Fibroblast of lung (primary cell): Measurements from ENCODE around the gene C4orf50. TPM values are rescaled to one million over a fixed set of nuclear protein-coding genes. Genes with fewer than 3 reads are reported as not detected.

Experiments used
- DNase-seq, 2 donors: peaks; one replicate each; pipeline versions ENCODE4 v3.0.0 to v3.0.0-alpha.2; 2010; ENCODE audit warnings: low read depth in 2 of 2
- H2AFZ ChIP-seq: 2 replicates; pipeline ENCODE4 v1.5.1; 2012; ENCODE audit warnings: low read length, control low read depth, inconsistent platforms
- H3K27ac ChIP-seq: 2 replicates; pipeline ENCODE4 v1.5.1; 2011; ENCODE audit warnings: low read length, control low read depth; ENCODE audit not compliant: insufficient read depth
- H3K27me3 ChIP-seq: 2 replicates; pipeline ENCODE4 v1.5.1; 2011; ENCODE audit warnings: mild to moderate bottlenecking, low read length; ENCODE audit not compliant: control insufficient read depth, insufficient read depth
- H3K36me3 ChIP-seq: 2 replicates; pipeline ENCODE4 v1.5.1; 2011; ENCODE audit warnings: low read length; ENCODE audit not compliant: control insufficient read depth, insufficient read depth
- H3K4me1 ChIP-seq: 2 replicates; pipeline ENCODE4 v1.5.1; 2011; ENCODE audit warnings: low read length; ENCODE audit not compliant: control insufficient read depth, insufficient read depth; ENCODE audit errors: extremely low read depth
- H3K4me2 ChIP-seq: 2 replicates; pipeline ENCODE4 v1.5.1; 2011; ENCODE audit warnings: low read length, control low read depth; ENCODE audit not compliant: insufficient read depth; ENCODE audit errors: extremely low read depth
- H3K4me3 ChIP-seq, 4 experiments: fragments of 200-600 bp in 1 of 4; sonication (generic) in 1 of 4; replicated peaks in 1 of 4; 2 replicates each; pipeline ENCODE4 v1.5.1; 2011 to 2016; ENCODE audit warnings: low read length in 4 of 4, low read depth in 3 of 4, mild to moderate bottlenecking in 3 of 4, control low read depth in 2 of 4, inconsistent platforms in 1 of 4, mixed read lengths in 1 of 4; ENCODE audit not compliant: insufficient read depth in 1 of 4; ENCODE audit errors: control extremely low read depth in 1 of 4
- H3K79me2 ChIP-seq: 2 replicates; pipeline ENCODE4 v1.5.1; 2012; ENCODE audit warnings: mild to moderate bottlenecking, low read length, inconsistent platforms; ENCODE audit not compliant: control insufficient read depth, insufficient read depth
- H3K9ac ChIP-seq: 2 replicates; pipeline ENCODE4 v1.5.1; 2011; ENCODE audit warnings: mild to moderate bottlenecking, low read length, control low read depth; ENCODE audit not compliant: insufficient read depth
- H3K9me3 ChIP-seq: 2 replicates; pipeline ENCODE4 v1.5.1; 2012; ENCODE audit warnings: low read depth, low read length; ENCODE audit not compliant: control insufficient read depth, insufficient read depth
- H4K20me1 ChIP-seq: 2 replicates; pipeline ENCODE4 v1.5.1; 2011; ENCODE audit warnings: low read length; ENCODE audit not compliant: control insufficient read depth, insufficient read depth; ENCODE audit errors: extremely low read depth
- EZH2 ChIP-seq: IDR thresholded peaks from 2 replicates; pipeline ENCODE4 v1.5.1; 2012; ENCODE audit warnings: low read length, control low read depth, mild to moderate bottlenecking; ENCODE audit errors: missing control alignments
- polyA plus RNA-seq, 2 donors: library from polyadenylated mRNA; depleted of rRNA in 1 of 2; stranded (reverse) in 1 of 2; unstranded in 1 of 2; fragments of >200 nt; gene quantifications; 2 replicates each; pipeline ENCODE4 v1.2.1, GENCODE V29; 2011 to 2012; ENCODE audit warnings: missing spikeins in 1 of 2
- total RNA-seq: library from RNA; depleted of rRNA; stranded (reverse); fragments of >200 nt; gene quantifications from 2 replicates; pipeline ENCODE4 v1.2.1, GENCODE V29; 2014
- TF ChIP-seq, protein P1 (sequence below), 2 donors: IDR thresholded peaks in 1 of 2; conservative IDR thresholded peaks in 1 of 2; 1 replicate in 1 of 2; 2 replicates in 1 of 2; pipeline ENCODE4 v1.5.1; 2011 to 2012; ENCODE audit warnings: low read length in 2 of 2, control low read depth in 1 of 2, inconsistent platforms in 1 of 2, low read depth in 1 of 2, mild to moderate bottlenecking in 1 of 2

C4orf50 gene
- total and polyA plus RNA-seq, 2 donors (not counting 1 experiment from before 2014, with no cell fraction given): not detected

DNA sequence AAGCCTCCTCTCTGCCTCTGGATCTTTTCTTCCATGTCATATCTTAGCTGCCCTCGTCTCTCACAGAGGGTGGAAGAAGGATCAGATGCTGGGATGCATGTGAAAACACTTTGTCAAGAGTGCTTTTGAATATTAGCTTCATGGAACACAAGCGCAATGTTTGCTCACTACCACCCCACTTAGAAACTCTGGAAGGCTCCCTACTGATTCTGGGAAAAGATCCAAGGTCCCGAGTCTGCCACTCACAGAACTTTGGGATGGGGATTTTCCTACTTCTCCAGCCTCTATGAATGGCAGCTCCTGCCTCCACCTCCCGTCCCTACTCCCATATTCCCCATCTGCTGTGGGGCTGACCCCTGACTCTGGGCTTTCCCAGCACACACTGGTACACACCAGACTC lies 85.1 kb downstream of the C4orf50 start:
- no peaks in the 10 kb centered on the region for H3K4me1 ChIP-seq
- no peaks in the 10 kb centered on the region for H3K9me3 ChIP-seq
- H3K27me3 ChIP-seq: no peaks in the 10 kb centered on the region
- H3K36me3 ChIP-seq: no peaks in the 10 kb centered on the region
- TF ChIP-seq, protein P1, sequence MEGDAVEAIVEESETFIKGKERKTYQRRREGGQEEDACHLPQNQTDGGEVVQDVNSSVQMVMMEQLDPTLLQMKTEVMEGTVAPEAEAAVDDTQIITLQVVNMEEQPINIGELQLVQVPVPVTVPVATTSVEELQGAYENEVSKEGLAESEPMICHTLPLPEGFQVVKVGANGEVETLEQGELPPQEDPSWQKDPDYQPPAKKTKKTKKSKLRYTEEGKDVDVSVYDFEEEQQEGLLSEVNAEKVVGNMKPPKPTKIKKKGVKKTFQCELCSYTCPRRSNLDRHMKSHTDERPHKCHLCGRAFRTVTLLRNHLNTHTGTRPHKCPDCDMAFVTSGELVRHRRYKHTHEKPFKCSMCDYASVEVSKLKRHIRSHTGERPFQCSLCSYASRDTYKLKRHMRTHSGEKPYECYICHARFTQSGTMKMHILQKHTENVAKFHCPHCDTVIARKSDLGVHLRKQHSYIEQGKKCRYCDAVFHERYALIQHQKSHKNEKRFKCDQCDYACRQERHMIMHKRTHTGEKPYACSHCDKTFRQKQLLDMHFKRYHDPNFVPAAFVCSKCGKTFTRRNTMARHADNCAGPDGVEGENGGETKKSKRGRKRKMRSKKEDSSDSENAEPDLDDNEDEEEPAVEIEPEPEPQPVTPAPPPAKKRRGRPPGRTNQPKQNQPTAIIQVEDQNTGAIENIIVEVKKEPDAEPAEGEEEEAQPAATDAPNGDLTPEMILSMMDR (conservative IDR thresholded peaks at IDR 0.05 in 1 of 2, IDR thresholded peaks at IDR 0.05 in 1 of 2; ENCODE audit: low read depth in 1 of 2, low read length in 2 of 2): no peak
- no peak for TF ChIP-seq EZH2
- no peak for DNase-seq
- no peak overlapping the region for H3K4me2 ChIP-seq
- no peak overlapping the region for H3K9ac ChIP-seq
- H3K79me2 ChIP-seq: no peaks in the 10 kb centered on the region
- no peak overlapping the region for H3K27ac ChIP-seq
- H4K20me1 ChIP-seq: no peaks in the 10 kb centered on the region
- H3K4me3 ChIP-seq: no peak overlapping the region
- no peak overlapping the region for H2AFZ ChIP-seq

DNA sequence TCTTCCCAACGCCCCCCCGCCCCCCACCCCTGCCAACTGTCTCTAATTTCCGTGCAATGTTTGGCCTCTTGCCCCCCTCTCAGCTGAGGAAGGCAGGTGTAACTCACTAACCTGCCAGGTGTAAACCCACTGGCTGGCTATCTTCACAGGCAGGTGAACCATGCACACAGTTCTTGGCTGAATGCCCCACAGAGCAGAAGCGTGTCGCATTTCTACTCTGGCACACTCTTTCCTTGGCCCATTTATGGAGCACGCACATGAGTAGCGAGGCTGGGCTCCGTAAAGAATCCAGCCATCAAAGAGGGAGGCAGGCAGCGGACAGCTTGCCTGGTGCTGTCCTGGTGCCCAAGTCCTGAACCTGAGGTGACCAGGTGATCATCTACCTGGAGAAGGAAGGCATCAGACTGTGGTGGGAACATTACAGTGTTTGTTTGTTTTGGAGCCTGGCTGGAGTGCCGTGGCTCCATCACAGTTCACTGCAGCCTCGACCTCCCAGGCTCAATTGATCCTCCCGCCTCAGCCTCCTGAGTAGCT lies 86.1 kb downstream of the C4orf50 start:
- Histone ChIP-seq H3K9ac (no peak overlapping the region), H3K36me3 (no peaks in the 10 kb centered on the region), H3K4me3 (no peak overlapping the region), H3K79me2 (no peaks in the 10 kb centered on the region), H3K27me3 (no peaks in the 10 kb centered on the region), H2AFZ (no peak overlapping the region), H4K20me1 (no peaks in the 10 kb centered on the region), H3K4me2 (no peak overlapping the region), H3K4me1 (no peaks in the 10 kb centered on the region), H3K27ac (no peak overlapping the region), H3K9me3 (no peaks in the 10 kb centered on the region)
- no peak for DNase-seq
- TF ChIP-seq, protein P1 (conservative IDR thresholded peaks at IDR 0.05 in 1 of 2, IDR thresholded peaks at IDR 0.05 in 1 of 2; ENCODE audit: low read depth in 1 of 2, low read length in 2 of 2): no peak
- TF ChIP-seq EZH2: no peak

DNA sequence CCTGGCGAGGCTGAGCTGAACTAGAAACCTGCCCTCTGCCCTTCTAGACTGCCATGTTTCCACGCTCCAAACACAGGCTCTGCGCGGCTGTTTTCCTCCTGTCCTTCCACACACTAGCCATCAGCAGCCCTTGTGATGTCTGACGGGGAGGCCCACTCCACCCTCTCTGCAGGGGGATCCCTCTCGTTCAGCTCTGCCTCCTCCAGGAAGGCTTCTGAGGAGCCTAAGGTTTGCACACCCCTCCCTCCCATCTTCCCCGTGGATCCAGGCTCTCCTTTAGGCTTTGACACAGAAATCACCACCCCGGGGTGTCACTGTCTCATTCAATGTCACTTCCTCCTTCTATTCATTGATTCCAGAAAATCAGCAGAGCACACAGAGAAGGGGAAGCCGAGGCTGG lies 86.7 kb downstream of the C4orf50 start:
- Histone ChIP-seq H3K27me3 (no peaks in the 10 kb centered on the region), H3K9ac (no peak overlapping the region), H4K20me1 (no peaks in the 10 kb centered on the region), H3K4me2 (no peak overlapping the region), H3K79me2 (no peaks in the 10 kb centered on the region), H2AFZ (no peak overlapping the region), H3K4me1 (no peaks in the 10 kb centered on the region), H3K27ac (no peak overlapping the region), H3K4me3 (no peak overlapping the region), H3K9me3 (no peaks in the 10 kb centered on the region), H3K36me3 (no peaks in the 10 kb centered on the region)
- DNase-seq: no peak
- TF ChIP-seq, protein P1 (conservative IDR thresholded peaks at IDR 0.05 in 1 of 2, IDR thresholded peaks at IDR 0.05 in 1 of 2; ENCODE audit: low read depth in 1 of 2, low read length in 2 of 2): no peak
- no peak for TF ChIP-seq EZH2
